Panc1 (cell line): ENCODE measurements around the gene MORN1. TPM values are rescaled to one million over a fixed set of nuclear protein-coding genes. Genes with fewer than 3 reads are reported as not detected.

Experiments used
- ATAC-seq: fragments of 200-7000 bp; cut with Tn5 transposase; 2 replicates; pipeline ENCODE4 v1.9.1; 2020; ENCODE audit warnings: mild to moderate bottlenecking, moderate library complexity
- BruUV-seq: library from RNA; stranded (reverse); fragments of 400-500 nt; replicated peaks from 2 replicates; lab custom pipeline; 2021; lab: Mats Ljungman, UMichigan
- CTCF ChIA-PET: fragments of 300-600 bp; sonication (Branson Sonifier 250); formaldehyde crosslinking; loops from one replicate; lab custom pipeline; 2022; ENCODE audit warnings: antibody characterized with exemption; lab: Charles Lee
- POLR2A ChIA-PET: fragments of 300-600 bp; sonication (Branson Sonifier 250); formaldehyde crosslinking; loops from one replicate; lab custom pipeline; 2022; ENCODE audit warnings: antibody characterized with exemption; lab: Charles Lee
- DNase-seq: peaks from one replicate; pipeline ENCODE4 v3.0.0-alpha.2; 2010; ENCODE audit warnings: low read depth, low spot score
- H3K27ac ChIP-seq: 2 replicates; pipeline ENCODE4 v1.5.1; 2011; ENCODE audit warnings: mild to moderate bottlenecking, low read length, inconsistent platforms
- H3K27me3 ChIP-seq: fragments of 200-500 bp; sonication (Bioruptor generic); 2 replicates; pipeline ENCODE4 v1.6.0; 2014; ENCODE audit warnings: low read length, inconsistent platforms; ENCODE audit not compliant: control insufficient read depth, insufficient read depth
- H3K36me3 ChIP-seq: fragments of 200-500 bp; sonication (Bioruptor generic); 2 replicates; pipeline ENCODE4 v1.5.1; 2014; ENCODE audit warnings: inconsistent platforms, mild to moderate bottlenecking, low read length, moderate library complexity; ENCODE audit not compliant: control insufficient read depth, insufficient read depth
- H3K4me1 ChIP-seq: 2 replicates; pipeline ENCODE4 v1.5.1; 2011; ENCODE audit warnings: inconsistent platforms, mild to moderate bottlenecking, low read length, moderate library complexity; ENCODE audit not compliant: control insufficient read depth, insufficient read depth
- H3K4me3 ChIP-seq, 2 experiments: 2 replicates each; pipeline ENCODE4 v1.5.1; 2011 to 2012; ENCODE audit warnings: low read depth in 2 of 2, low read length in 2 of 2, mild to moderate bottlenecking in 2 of 2, inconsistent platforms in 1 of 2, moderate library complexity in 1 of 2
- H3K9me3 ChIP-seq: fragments of 200-500 bp; sonication (Bioruptor generic); 2 replicates; pipeline ENCODE4 v1.5.1; 2014; ENCODE audit warnings: low read depth, mild to moderate bottlenecking, inconsistent platforms, low read length, moderate library complexity; ENCODE audit not compliant: control insufficient read depth, insufficient read depth
- CTCF ChIP-seq: fragments of 450-650 bp; IDR thresholded peaks from 2 replicates; pipeline ENCODE4 v1.5.1; 2017; ENCODE audit warnings: mild to moderate bottlenecking
- POLR2AphosphoS5 ChIP-seq: IDR thresholded peaks from 2 replicates; pipeline ENCODE4 v1.6.1; 2012; ENCODE audit warnings: mild to moderate bottlenecking, low read depth, low read length, moderate library complexity
- REST ChIP-seq, 2 experiments: IDR thresholded peaks; 2 replicates each; pipeline ENCODE4 v1.6.1; 2011 to 2012; ENCODE audit warnings: low read depth in 2 of 2, control low read depth in 1 of 2, low read length in 1 of 2, mild to moderate bottlenecking in 1 of 2, moderate library complexity in 1 of 2; ENCODE audit not compliant: insufficient read depth in 1 of 2
- SIN3A ChIP-seq: IDR thresholded peaks from 2 replicates; pipeline ENCODE4 v1.6.1; 2012; ENCODE audit warnings: low read depth, mild to moderate bottlenecking, low read length, moderate library complexity, borderline replicate concordance; ENCODE audit not compliant: insufficient read depth
- TCF7L2 ChIP-seq: IDR thresholded peaks from 2 replicates; pipeline ENCODE4 v1.6.1; 2011; ENCODE audit warnings: mild to moderate bottlenecking, low read depth, low read length, inconsistent platforms
- in situ Hi-C: cut with HindIII; loops from 2 replicates; pipeline ENCODE4 v1.10.0; 2016; ENCODE audit warnings: low sequenced_read_pairs, low pct_unique_long_range_greater_than_20kb
- intact Hi-C: fragments of 100-400 bp; cut with micrococcal nuclease; formaldehyde crosslinking; loops from one replicate; pipeline ENCODE4 v1.10.0; 2022; ENCODE audit not compliant: unreplicated experiment
- total RNA-seq: library from RNA; stranded (reverse); gene quantifications from one replicate; pipeline ENCODE4 v1.2.1, GENCODE V29; 2021; ENCODE audit not compliant: unreplicated experiment

The MORN1 gene
- total RNA-seq, 1 experiment from 2014 or later, result 21.3 TPM

- no peaks in the 10 kb centered on the region for H3K27me3 ChIP-seq
- peaks cover 11% of the 10 kb centered on the region for H3K36me3 ChIP-seq
- ChIA-PET CTCF (interaction anchor here (0.7 to 1.2 kb wide), 2 partner anchors 30 to 140 kb away, joined by 3 to 7 read pairs; no protein-coding TSS in a partner anchor), POLR2A (interaction anchor here (0.7 to 0.8 kb wide), 2 partner anchors 15 to 200 kb away, joined by 3 read pairs; no protein-coding TSS in a partner anchor)
- intact Hi-C loops (no loop called here), in situ Hi-C loops (no loop called here)
- TF ChIP-seq TCF7L2 (no peak), REST (IDR thresholded peaks at IDR 0.05; ENCODE audit: insufficient read depth in 1 of 2, low read depth in 2 of 2, low read length in 1 of 2) (no peak), CTCF (no peak), POLR2AphosphoS5 (no peak), SIN3A (no peak)
- ATAC-seq (no peak), DNase-seq (no peak)
- no peak overlapping the region for H3K27ac ChIP-seq
- no peaks in the 10 kb centered on the region for H3K9me3 ChIP-seq
- BruUV-seq, result no TSS peak
- H3K4me3 ChIP-seq, result no peak overlapping the region
- H3K4me1 ChIP-seq, result peaks cover 22% of the 10 kb centered on the region
Measured at GRCh38 chr1:2407166-2407990, 16.0 kb upstream of the MORN1 start.

DNA sequence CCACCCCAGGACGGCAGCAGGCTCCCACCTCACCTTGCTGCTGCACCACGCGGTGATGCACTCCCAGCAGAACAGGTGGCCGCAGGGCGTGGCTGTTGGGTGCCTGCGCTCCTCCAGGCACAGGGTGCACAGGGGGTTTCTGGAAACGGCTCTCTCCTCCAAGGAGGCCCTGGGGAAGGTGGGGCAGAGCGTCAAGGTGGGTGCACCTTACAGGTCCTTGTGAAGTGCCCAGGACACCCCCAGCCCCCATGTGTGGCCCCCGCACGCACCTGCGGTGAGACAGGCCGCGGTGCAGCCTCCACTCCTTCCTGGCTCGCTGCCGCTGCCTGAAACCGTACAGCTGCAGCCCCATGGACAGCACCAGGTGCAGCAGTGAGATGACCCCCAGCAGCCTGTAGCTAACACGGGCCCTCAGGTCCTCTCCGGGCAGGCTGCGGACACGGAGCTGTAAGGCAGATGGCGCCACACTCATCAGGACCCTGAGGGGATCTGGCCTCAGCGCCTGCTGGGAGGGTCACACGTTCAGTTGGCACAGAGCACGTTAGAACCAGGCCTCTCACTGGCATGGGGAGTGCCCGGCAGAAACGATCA, 15.2 kb upstream of the MORN1 start:
- H3K36me3 ChIP-seq, result peaks cover 13% of the 10 kb centered on the region
- in situ Hi-C loops, result no loop called here
- ChIA-PET POLR2A (interaction anchor here (0.8 kb wide), 1 partner anchor 14 kb away, joined by 3 read pairs; no protein-coding TSS in a partner anchor), CTCF (interaction anchor here (1.2 kb wide), 1 partner anchor 141 kb away, joined by 7 read pairs; no protein-coding TSS in a partner anchor)
- H3K27ac ChIP-seq, result no peak overlapping the region
- no peak for DNase-seq
- no peak overlapping the region for H3K4me3 ChIP-seq
- H3K27me3 ChIP-seq, result no peaks in the 10 kb centered on the region
- peaks cover 22% of the 10 kb centered on the region for H3K4me1 ChIP-seq
- no TSS peak for BruUV-seq
- ATAC-seq, result peak; percentile 57
- intact Hi-C loops, result no loop called here
- TF ChIP-seq SIN3A (0 out of 2 replicates have a peak, but pooled peaks have one; percentile 35), CTCF (no peak; the same call in 1 of the 2 replicates)
- H3K9me3 ChIP-seq, result no peaks in the 10 kb centered on the region
